Suprapubic skin (tissue), 3 donors: ENCODE measurements around the gene SF3B2.

Source experiments
- CTCF ChIP-seq, 2 donors: fragments of 200-600 bp in 1 of 2; fragments of 450-650 bp in 1 of 2; sonication (generic) in 1 of 2; IDR thresholded peaks; one replicate each; pipeline ENCODE4 v1.5.1; 2016 to 2019; ENCODE audit warnings: antibody characterized with exemption in 2 of 2, mild to moderate bottlenecking in 1 of 2, moderate library complexity in 1 of 2
- POLR2A ChIP-seq, 2 donors: fragments of 450-650 bp; IDR thresholded peaks; one replicate each; pipeline ENCODE4 v1.6.1; 2017; ENCODE audit warnings: antibody characterized with exemption in 2 of 2, mild to moderate bottlenecking in 2 of 2, moderate library complexity in 2 of 2

DNA sequence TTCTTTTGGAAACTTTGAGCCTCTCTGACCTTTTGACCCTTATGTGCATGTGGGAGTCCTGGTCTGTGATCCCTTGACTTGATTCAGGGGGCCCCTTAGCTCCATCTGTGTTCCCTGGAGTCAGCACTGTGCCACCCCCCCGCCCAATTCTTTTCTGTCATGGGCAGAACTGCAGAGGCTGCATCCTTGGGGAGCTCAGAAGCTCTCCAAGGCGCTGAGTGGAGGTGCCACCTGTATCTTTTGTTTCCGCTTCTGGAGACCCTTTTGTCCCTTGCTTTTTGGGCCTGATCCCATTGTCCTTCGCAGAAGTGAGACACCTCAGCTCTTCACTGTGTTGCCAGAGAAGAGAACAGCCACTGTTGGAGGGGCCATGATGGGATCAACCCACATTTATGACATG, 15.5 kb downstream of the SF3B2 start:
- TF ChIP-seq POLR2A (IDR thresholded peaks at IDR 0.05) (no peak), CTCF (IDR thresholded peaks at IDR 0.05) (no peak)
